Measurements from ENCODE around the gene IFT57. TPM values are rescaled to one million over a fixed set of nuclear protein-coding genes. Genes with fewer than 3 reads are reported as not detected.

IFT57 gene
- polyA plus RNA-seq, 1 donor (not counting 4 experiments of a cell fraction or from before 2014, with no cell fraction given), result 47.6 TPM

DNA sequence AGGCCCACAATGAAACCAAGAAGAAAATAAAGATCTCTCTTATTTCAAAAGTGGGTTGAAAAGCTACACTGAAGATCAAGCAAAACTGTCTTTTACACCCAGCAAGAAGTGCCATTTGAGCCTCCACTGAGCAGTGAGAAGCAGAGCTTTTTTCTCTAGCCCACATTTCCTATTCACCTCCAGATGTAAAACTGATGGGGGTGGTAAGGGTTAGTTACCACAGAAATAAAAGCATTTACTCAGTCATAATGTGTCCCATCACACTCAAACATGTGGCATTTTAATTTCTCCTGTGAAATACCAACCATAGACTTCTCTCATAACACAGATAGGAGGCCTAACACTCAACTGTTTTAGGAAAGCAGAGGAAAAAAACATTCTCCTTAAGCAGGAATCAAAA lies 21.0 kb downstream of the IFT57 start:
- Histone ChIP-seq H3K79me2 (ENCODE audit: control insufficient read depth, insufficient read depth, low read length) (no peaks in the 10 kb centered on the region), H3K4me2 (ENCODE audit: control insufficient read depth, extremely low read depth, insufficient read depth, low read depth, low read length) (no peak overlapping the region), H3K4me1 (ENCODE audit: control insufficient read depth, extremely low read depth, insufficient read depth, low read length) (no peaks in the 10 kb centered on the region), H3K9ac (ENCODE audit: control insufficient read depth, extremely low read depth, insufficient read depth, low read length) (no peak overlapping the region), H3K27me3 (ENCODE audit: control insufficient read depth, extremely low read depth, insufficient read depth, low read length) (no peaks in the 10 kb centered on the region), H4K20me1 (ENCODE audit: control insufficient read depth, extremely low read depth, insufficient read depth, low read length) (no peaks in the 10 kb centered on the region), H3K9me1 (ENCODE audit: control insufficient read depth, extremely low read depth, insufficient read depth, low read length) (no peaks in the 10 kb centered on the region), H3K27ac (ENCODE audit: control insufficient read depth, insufficient read depth, low read length) (no peak overlapping the region), H3K4me3 (ENCODE audit: control insufficient read depth in 2 of 3, extremely low read depth in 1 of 3, insufficient read depth in 2 of 3, low read depth in 1 of 3, low read length in 3 of 3) (no peak overlapping the region), H3K9me3 (ENCODE audit: control insufficient read depth, low read depth, low read length) (no peaks in the 10 kb centered on the region), H3K36me3 (ENCODE audit: control insufficient read depth in 2 of 2, extremely low read depth in 1 of 2, insufficient read depth in 2 of 2, low read length in 2 of 2) (no peaks in the 10 kb centered on the region), H2AFZ (ENCODE audit: control insufficient read depth, low read length) (no peak overlapping the region)
- dilution Hi-C loops (cut with MboI; ENCODE audit: extremely low pct_ligation_motif_present, low sequenced_read_pairs), result no loop called here
- no peak for FAIRE-seq
- TF ChIP-seq EZH2 (IDR thresholded peaks at IDR 0.05; ENCODE audit: low read length), result no peak
- TF ChIP-seq, protein P1, sequence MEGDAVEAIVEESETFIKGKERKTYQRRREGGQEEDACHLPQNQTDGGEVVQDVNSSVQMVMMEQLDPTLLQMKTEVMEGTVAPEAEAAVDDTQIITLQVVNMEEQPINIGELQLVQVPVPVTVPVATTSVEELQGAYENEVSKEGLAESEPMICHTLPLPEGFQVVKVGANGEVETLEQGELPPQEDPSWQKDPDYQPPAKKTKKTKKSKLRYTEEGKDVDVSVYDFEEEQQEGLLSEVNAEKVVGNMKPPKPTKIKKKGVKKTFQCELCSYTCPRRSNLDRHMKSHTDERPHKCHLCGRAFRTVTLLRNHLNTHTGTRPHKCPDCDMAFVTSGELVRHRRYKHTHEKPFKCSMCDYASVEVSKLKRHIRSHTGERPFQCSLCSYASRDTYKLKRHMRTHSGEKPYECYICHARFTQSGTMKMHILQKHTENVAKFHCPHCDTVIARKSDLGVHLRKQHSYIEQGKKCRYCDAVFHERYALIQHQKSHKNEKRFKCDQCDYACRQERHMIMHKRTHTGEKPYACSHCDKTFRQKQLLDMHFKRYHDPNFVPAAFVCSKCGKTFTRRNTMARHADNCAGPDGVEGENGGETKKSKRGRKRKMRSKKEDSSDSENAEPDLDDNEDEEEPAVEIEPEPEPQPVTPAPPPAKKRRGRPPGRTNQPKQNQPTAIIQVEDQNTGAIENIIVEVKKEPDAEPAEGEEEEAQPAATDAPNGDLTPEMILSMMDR (optimal IDR thresholded peaks at IDR 0.05 in 1 of 3, IDR thresholded peaks at IDR 0.05 in 1 of 3, conservative IDR thresholded peaks at IDR 0.05 in 1 of 3; ENCODE audit: extremely low read depth in 1 of 3, insufficient read depth in 2 of 3, low read length in 3 of 3), result no peak
- no peak for DNase-seq (ENCODE audit: low read depth, low spot score)

DNA sequence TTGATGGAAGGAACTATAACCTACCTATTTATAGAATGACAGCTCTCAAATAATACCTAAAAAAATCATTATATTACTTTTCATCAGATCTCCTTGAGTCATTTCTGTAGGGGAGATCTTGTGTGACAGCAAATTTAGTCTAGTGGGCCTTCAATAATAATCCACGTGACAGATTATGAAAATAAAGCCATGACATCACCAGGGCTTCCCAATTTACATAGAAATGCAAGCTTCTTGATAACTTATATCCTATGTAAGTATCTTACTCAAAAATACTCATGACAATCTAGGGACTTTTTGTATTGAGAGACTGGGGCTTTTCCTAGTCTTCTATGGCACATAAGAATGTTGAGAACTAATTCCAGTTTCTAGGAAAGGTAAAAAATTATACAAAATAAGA lies 21.6 kb downstream of the IFT57 start:
- no peaks in the 10 kb centered on the region for H3K36me3 ChIP-seq (ENCODE audit: control insufficient read depth in 2 of 2, extremely low read depth in 1 of 2, insufficient read depth in 2 of 2, low read length in 2 of 2)
- no peak overlapping the region for H3K9ac ChIP-seq (ENCODE audit: control insufficient read depth, extremely low read depth, insufficient read depth, low read length)
- H3K79me2 ChIP-seq (ENCODE audit: control insufficient read depth, insufficient read depth, low read length), result no peaks in the 10 kb centered on the region
- no peak overlapping the region for H2AFZ ChIP-seq (ENCODE audit: control insufficient read depth, low read length)
- dilution Hi-C loops (cut with MboI; ENCODE audit: extremely low pct_ligation_motif_present, low sequenced_read_pairs), result no loop called here
- no peak for TF ChIP-seq EZH2 (IDR thresholded peaks at IDR 0.05; ENCODE audit: low read length)
- TF ChIP-seq, protein P1 (optimal IDR thresholded peaks at IDR 0.05 in 1 of 3, IDR thresholded peaks at IDR 0.05 in 1 of 3, conservative IDR thresholded peaks at IDR 0.05 in 1 of 3; ENCODE audit: extremely low read depth in 1 of 3, insufficient read depth in 2 of 3, low read length in 3 of 3), result no peak
- no peak for DNase-seq (ENCODE audit: low read depth, low spot score)
- no peaks in the 10 kb centered on the region for H3K9me1 ChIP-seq (ENCODE audit: control insufficient read depth, extremely low read depth, insufficient read depth, low read length)
- H3K9me3 ChIP-seq (ENCODE audit: control insufficient read depth, low read depth, low read length), result no peaks in the 10 kb centered on the region
- no peak for FAIRE-seq
- no peak overlapping the region for H3K4me2 ChIP-seq (ENCODE audit: control insufficient read depth, extremely low read depth, insufficient read depth, low read depth, low read length)
- H3K27me3 ChIP-seq (ENCODE audit: control insufficient read depth, extremely low read depth, insufficient read depth, low read length), result no peaks in the 10 kb centered on the region
- H3K4me3 ChIP-seq (ENCODE audit: control insufficient read depth in 2 of 3, extremely low read depth in 1 of 3, insufficient read depth in 2 of 3, low read depth in 1 of 3, low read length in 3 of 3), result no peak overlapping the region
- no peaks in the 10 kb centered on the region for H4K20me1 ChIP-seq (ENCODE audit: control insufficient read depth, extremely low read depth, insufficient read depth, low read length)
- H3K27ac ChIP-seq (ENCODE audit: control insufficient read depth, insufficient read depth, low read length), result no peak overlapping the region
- no peaks in the 10 kb centered on the region for H3K4me1 ChIP-seq (ENCODE audit: control insufficient read depth, extremely low read depth, insufficient read depth, low read length)
